ENCODE data around the gene ARHGEF28.

DNA sequence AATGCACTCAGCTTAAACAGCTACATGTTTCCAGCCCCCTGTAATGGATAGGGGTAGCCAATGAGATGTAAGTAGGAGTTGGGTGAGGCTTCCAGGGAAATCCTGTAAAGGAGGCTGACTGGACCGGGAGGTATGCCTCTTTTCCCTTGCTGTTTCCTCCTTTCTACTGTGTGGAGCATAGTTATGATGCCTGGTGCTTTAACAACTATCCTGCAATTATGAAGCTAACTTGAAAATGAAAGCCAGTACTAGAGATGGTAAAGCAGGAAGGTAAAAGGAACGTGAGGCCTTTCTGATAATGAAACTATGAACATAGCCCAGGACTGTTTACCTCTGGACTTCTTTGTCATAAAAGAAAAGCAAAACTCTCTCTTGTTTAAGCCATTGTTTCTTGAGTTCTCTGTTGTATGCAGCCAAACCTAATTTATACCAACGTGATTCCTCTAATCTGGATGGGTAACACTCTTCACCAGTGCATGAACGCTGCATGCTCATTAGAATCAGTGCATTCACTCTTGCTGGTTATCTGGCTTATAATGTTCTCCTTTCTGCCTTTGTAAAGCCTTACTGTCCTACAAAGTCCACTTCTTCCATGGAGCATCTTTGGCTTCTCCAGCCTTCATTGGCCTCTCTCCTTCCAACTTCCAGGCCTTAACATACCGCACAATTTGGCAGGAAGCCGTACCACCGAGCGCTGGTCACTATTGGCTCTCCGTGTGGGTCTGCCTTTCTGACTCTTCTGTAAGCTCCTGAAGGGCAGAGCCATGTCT lies 8.3 kb upstream of the ARHGEF28 start:
- TF ChIP-seq POLR2A (IDR thresholded peaks at IDR 0.05) (no peak), POLR2AphosphoS5 (IDR thresholded peaks at IDR 0.05) (no peak)
- TF ChIP-seq, protein P1, sequence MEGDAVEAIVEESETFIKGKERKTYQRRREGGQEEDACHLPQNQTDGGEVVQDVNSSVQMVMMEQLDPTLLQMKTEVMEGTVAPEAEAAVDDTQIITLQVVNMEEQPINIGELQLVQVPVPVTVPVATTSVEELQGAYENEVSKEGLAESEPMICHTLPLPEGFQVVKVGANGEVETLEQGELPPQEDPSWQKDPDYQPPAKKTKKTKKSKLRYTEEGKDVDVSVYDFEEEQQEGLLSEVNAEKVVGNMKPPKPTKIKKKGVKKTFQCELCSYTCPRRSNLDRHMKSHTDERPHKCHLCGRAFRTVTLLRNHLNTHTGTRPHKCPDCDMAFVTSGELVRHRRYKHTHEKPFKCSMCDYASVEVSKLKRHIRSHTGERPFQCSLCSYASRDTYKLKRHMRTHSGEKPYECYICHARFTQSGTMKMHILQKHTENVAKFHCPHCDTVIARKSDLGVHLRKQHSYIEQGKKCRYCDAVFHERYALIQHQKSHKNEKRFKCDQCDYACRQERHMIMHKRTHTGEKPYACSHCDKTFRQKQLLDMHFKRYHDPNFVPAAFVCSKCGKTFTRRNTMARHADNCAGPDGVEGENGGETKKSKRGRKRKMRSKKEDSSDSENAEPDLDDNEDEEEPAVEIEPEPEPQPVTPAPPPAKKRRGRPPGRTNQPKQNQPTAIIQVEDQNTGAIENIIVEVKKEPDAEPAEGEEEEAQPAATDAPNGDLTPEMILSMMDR (IDR thresholded peaks at IDR 0.05), result no peak
